ENCODE measurements around the gene CELF1. TPM values are rescaled to one million over a fixed set of nuclear protein-coding genes. Genes with fewer than 3 reads are reported as not detected.

CELF1 gene
- total and polyA plus RNA-seq, 2 donors (not counting 1 experiment from before 2014, with no cell fraction given), result 52.0 to 153 TPM

- Histone ChIP-seq H3K9ac (ENCODE audit: low read length) (no peak overlapping the region), H3K79me2 (ENCODE audit: control insufficient read depth, insufficient read depth, low read length) (peaks cover 100% of the 10 kb centered on the region), H4K20me1 (ENCODE audit: control insufficient read depth, insufficient read depth, low read length, poor library complexity, severe bottlenecking) (peaks cover 94% of the 10 kb centered on the region), H3K4me1 (ENCODE audit: control insufficient read depth in 2 of 2, insufficient read depth in 2 of 2, low read length in 2 of 2) (peaks cover 12 to 19% of the 10 kb centered on the region in 2 donors), H3K27me3 (replicated peaks in 1 of 4; ENCODE audit: control extremely low read depth in 1 of 4, control insufficient read depth in 3 of 4, insufficient read depth in 4 of 4, low read length in 3 of 4) (no peaks in the 10 kb centered on the region), H3K36me3 (replicated peaks in 1 of 2; ENCODE audit: control extremely low read depth in 1 of 2, control insufficient read depth in 1 of 2, extremely low read depth in 1 of 2, insufficient read depth in 2 of 2, low read length in 1 of 2) (peaks cover 0 to 21% of the 10 kb centered on the region in 2 experiments), H3K4me3 (ENCODE audit: control extremely low read depth in 1 of 5, extremely low read depth in 1 of 5, insufficient read depth in 1 of 5, low read depth in 2 of 5, low read length in 4 of 5) (no peak overlapping the region), H3K27ac (ENCODE audit: low read length in 2 of 2) (peak overlapping the region in 1 of 2 donors; percentile 7), H3K4me2 (replicated peaks; ENCODE audit: low read depth, low read length, poor library complexity, severe bottlenecking) (no peak overlapping the region), H2AFZ (ENCODE audit: insufficient read depth, low read depth, low read length, poor library complexity, severe bottlenecking) (no peak overlapping the region), H3K9me3 (ENCODE audit: control extremely low read depth in 1 of 3, control insufficient read depth in 2 of 3, insufficient read depth in 1 of 3, low read length in 2 of 3) (no peaks in the 10 kb centered on the region)
- CTCF ChIA-PET, result interaction anchor here (0.6 kb wide), 1 partner anchor 26 kb away, joined by 3 read pairs; no protein-coding TSS in a partner anchor
- no peak for ATAC-seq (ENCODE audit: low read depth)
- Mint-ChIP-seq H3K4me1 (peaks cover 37% of the 10 kb centered on the region), H3K27me3 (no peaks in the 10 kb centered on the region), H3K27ac (no peak overlapping the region), H3K9me3 (ENCODE audit: insufficient read depth) (no peaks in the 10 kb centered on the region), H3K4me3 (no peak overlapping the region)
- POLR2A ChIA-PET, result no interaction called here
- no peak for DNase-seq
- intact Hi-C loops (cut with micrococcal nuclease), result no loop called here
- TF ChIP-seq CTCF (IDR thresholded peaks at IDR 0.05), result no peak
- TF ChIP-seq EZH2 (IDR thresholded peaks at IDR 0.05; ENCODE audit: borderline replicate concordance, insufficient read depth, low read depth, low read length, poor library complexity, severe bottlenecking), result no peak
- WGBS (ENCODE audit: insufficient coverage), result 86% methylated on average over 1 of the region's 2 CpGs
Measured at GRCh38 chr11:47532597-47533213, 20.2 kb downstream of the CELF1 start.

GRCh38 chr11:47531666-47532065, 21.3 kb downstream of the CELF1 start:
- no peaks in the 10 kb centered on the region for H3K27me3 Mint-ChIP-seq
- CTCF ChIA-PET, result interaction anchor here (0.7 kb wide), 1 partner anchor 598 kb away, joined by 4 read pairs; no protein-coding TSS in a partner anchor

More at GRCh38 chr11:47531666-47532065, 21.3 kb downstream of the CELF1 start:
- Mint-ChIP-seq H3K4me3 (no peak overlapping the region), H3K9me3 (ENCODE audit: insufficient read depth) (no peaks in the 10 kb centered on the region), H3K4me1 (peaks cover 37% of the 10 kb centered on the region), H3K27ac (no peak overlapping the region)
- peaks cover 100% of the 10 kb centered on the region for H3K79me2 ChIP-seq (ENCODE audit: control insufficient read depth, insufficient read depth, low read length)
- no peak overlapping the region for H2AFZ ChIP-seq (ENCODE audit: insufficient read depth, low read depth, low read length, poor library complexity, severe bottlenecking)
- WGBS (ENCODE audit: insufficient coverage), result no CpG with 5 or more reads among the region's 3 CpGs
- intact Hi-C loops (cut with micrococcal nuclease), result no loop called here
- H3K36me3 ChIP-seq (replicated peaks in 1 of 2; ENCODE audit: control extremely low read depth in 1 of 2, control insufficient read depth in 1 of 2, extremely low read depth in 1 of 2, insufficient read depth in 2 of 2, low read length in 1 of 2), result peaks cover 0 to 28% of the 10 kb centered on the region in 2 experiments
- POLR2A ChIA-PET, result no interaction called here
- peaks cover 93% of the 10 kb centered on the region for H4K20me1 ChIP-seq (ENCODE audit: control insufficient read depth, insufficient read depth, low read length, poor library complexity, severe bottlenecking)
- H3K4me3 ChIP-seq (ENCODE audit: control extremely low read depth in 1 of 5, extremely low read depth in 1 of 5, insufficient read depth in 1 of 5, low read depth in 2 of 5, low read length in 4 of 5), result no peak overlapping the region
- no peak for DNase-seq
- no peak overlapping the region for H3K27ac ChIP-seq (ENCODE audit: low read length in 2 of 2)
- no peak for ATAC-seq (ENCODE audit: low read depth)
- no peaks in the 10 kb centered on the region for H3K9me3 ChIP-seq (ENCODE audit: control extremely low read depth in 1 of 3, control insufficient read depth in 2 of 3, insufficient read depth in 1 of 3, low read length in 2 of 3)
- H3K4me2 ChIP-seq (replicated peaks; ENCODE audit: low read depth, low read length, poor library complexity, severe bottlenecking), result no peak overlapping the region
- peaks cover 9 to 16% of the 10 kb centered on the region in 2 donors for H3K4me1 ChIP-seq (ENCODE audit: control insufficient read depth in 2 of 2, insufficient read depth in 2 of 2, low read length in 2 of 2)
- no peak for TF ChIP-seq CTCF (IDR thresholded peaks at IDR 0.05)
- TF ChIP-seq EZH2 (IDR thresholded peaks at IDR 0.05; ENCODE audit: borderline replicate concordance, insufficient read depth, low read depth, low read length, poor library complexity, severe bottlenecking), result no peak
- H3K9ac ChIP-seq (ENCODE audit: low read length), result no peak overlapping the region
- no peaks in the 10 kb centered on the region for H3K27me3 ChIP-seq (replicated peaks in 1 of 4; ENCODE audit: control extremely low read depth in 1 of 4, control insufficient read depth in 3 of 4, insufficient read depth in 4 of 4, low read length in 3 of 4)
